MM.1S (cell line): ENCODE results near the gene ZBTB39.

Experiments used
- DNase-seq: peaks from one replicate; pipeline ENCODE4 v3.0.0-alpha.2; 2015
- H2AFZ ChIP-seq: fragments of 300-600 bp; sonication (generic); 2 replicates; pipeline ENCODE4 v1.6.0; 2016; ENCODE audit warnings: antibody characterized with exemption, low read length
- H3F3A ChIP-seq: fragments of 300-600 bp; sonication (generic); 2 replicates; pipeline ENCODE4 v1.6.1; 2016; ENCODE audit warnings: mild to moderate bottlenecking, antibody characterized with exemption, low read length, moderate library complexity, mixed read lengths; ENCODE audit not compliant: insufficient read depth
- H3K27ac ChIP-seq: fragments of 300-600 bp; sonication (generic); 2 replicates; pipeline ENCODE4 v1.5.1; 2016; ENCODE audit warnings: mild to moderate bottlenecking, low read length
- H3K27me3 ChIP-seq: fragments of 300-600 bp; sonication (generic); replicated peaks from 2 replicates; pipeline ENCODE4 v1.6.0; 2016; ENCODE audit warnings: low read length; ENCODE audit not compliant: insufficient read depth
- H3K36me3 ChIP-seq: fragments of 300-600 bp; sonication (generic); replicated peaks from 2 replicates; pipeline ENCODE4 v1.6.1; 2016; ENCODE audit warnings: mild to moderate bottlenecking, low read length, mixed read lengths; ENCODE audit not compliant: insufficient read depth
- H3K4me1 ChIP-seq: fragments of 300-600 bp; sonication (generic); 2 replicates; pipeline ENCODE4 v1.6.1; 2016; ENCODE audit warnings: low read length, mixed read lengths
- H3K4me2 ChIP-seq: fragments of 300-600 bp; sonication (generic); 2 replicates; pipeline ENCODE4 v1.6.0; 2016; ENCODE audit warnings: low read depth, low read length
- H3K4me3 ChIP-seq: fragments of 300-600 bp; sonication (generic); 2 replicates; pipeline ENCODE4 v1.5.1; 2016; ENCODE audit warnings: low read length, mixed read lengths
- H3K79me2 ChIP-seq: fragments of 300-600 bp; sonication (generic); 2 replicates; pipeline ENCODE4 v1.6.1; 2016; ENCODE audit warnings: mixed run types, low read length, mixed read lengths
- H3K9ac ChIP-seq: fragments of 300-600 bp; sonication (generic); 2 replicates; pipeline ENCODE4 v1.6.1; 2016; ENCODE audit warnings: low read length, mixed read lengths
- H3K9me2 ChIP-seq: fragments of 300-600 bp; sonication (generic); replicated peaks from 2 replicates; pipeline ENCODE4 v1.6.1; 2016; ENCODE audit warnings: mild to moderate bottlenecking, low read length, mixed read lengths; ENCODE audit not compliant: insufficient read depth
- H3K9me3 ChIP-seq: fragments of 300-600 bp; sonication (generic); replicated peaks from 2 replicates; pipeline ENCODE4 v1.6.1; 2016; ENCODE audit warnings: mild to moderate bottlenecking, low read length, mixed read lengths; ENCODE audit not compliant: insufficient read depth
- H4K20me1 ChIP-seq: fragments of 300-600 bp; sonication (generic); 2 replicates; pipeline ENCODE4 v1.6.1; 2016; ENCODE audit warnings: mild to moderate bottlenecking, low read length, moderate library complexity, mixed read lengths; ENCODE audit not compliant: insufficient read depth
- CTCF ChIP-seq: fragments of 300-600 bp; sonication (generic); IDR thresholded peaks from 2 replicates; pipeline ENCODE4 v1.5.1; 2016; ENCODE audit warnings: antibody characterized with exemption, low read length, mixed read lengths
- EZH2 ChIP-seq: fragments of 300-600 bp; sonication (generic); optimal IDR thresholded peaks from 2 replicates; pipeline ENCODE3; 2017; ENCODE audit warnings: low read depth, mild to moderate bottlenecking, antibody characterized with exemption, low read length, mixed read lengths
- EZH2phosphoT487 ChIP-seq: fragments of 300-600 bp; sonication (generic); IDR thresholded peaks from 2 replicates; pipeline ENCODE4 v1.6.1; 2018; ENCODE audit warnings: antibody characterized with exemption, low read length

Gene ZBTB39

GRCh38 chr12:56953314-56953713, 53.0 kb downstream of the ZBTB39 start:
- Histone ChIP-seq H3K27me3 (no peaks in the 10 kb centered on the region), H3K4me3 (no peak overlapping the region), H3K9me2 (no peaks in the 10 kb centered on the region), H3K27ac (no peak overlapping the region), H2AFZ (no peak overlapping the region), H3K36me3 (no peaks in the 10 kb centered on the region), H3K4me1 (no peaks in the 10 kb centered on the region), H3F3A (no peaks in the 10 kb centered on the region), H3K4me2 (no peak overlapping the region), H3K79me2 (no peaks in the 10 kb centered on the region), H3K9ac (no peak overlapping the region), H3K9me3 (no peaks in the 10 kb centered on the region), H4K20me1 (no peaks in the 10 kb centered on the region)
- no peak for TF ChIP-seq EZH2phosphoT487
- TF ChIP-seq CTCF = no peak
- no peak for TF ChIP-seq EZH2
- DNase-seq = no peak

- Histone ChIP-seq H3K27ac (no peak overlapping the region), H3F3A (no peaks in the 10 kb centered on the region), H3K79me2 (no peaks in the 10 kb centered on the region), H3K9ac (no peak overlapping the region), H4K20me1 (no peaks in the 10 kb centered on the region), H3K9me2 (no peaks in the 10 kb centered on the region), H3K36me3 (no peaks in the 10 kb centered on the region), H2AFZ (no peak overlapping the region), H3K27me3 (no peaks in the 10 kb centered on the region), H3K4me1 (no peaks in the 10 kb centered on the region), H3K4me2 (no peak overlapping the region), H3K4me3 (no peak overlapping the region), H3K9me3 (no peaks in the 10 kb centered on the region)
- TF ChIP-seq CTCF (no peak), EZH2 (no peak), EZH2phosphoT487 (no peak)
- DNase-seq = no peak
Observed at GRCh38 chr12:56951582-56952339, 54.6 kb downstream of the ZBTB39 start.

- no peak overlapping the region for H3K4me2 ChIP-seq
- no peaks in the 10 kb centered on the region for H3K9me3 ChIP-seq
- no peaks in the 10 kb centered on the region for H3K4me1 ChIP-seq
- H4K20me1 ChIP-seq = no peaks in the 10 kb centered on the region
- no peaks in the 10 kb centered on the region for H3K27me3 ChIP-seq
- no peaks in the 10 kb centered on the region for H3K36me3 ChIP-seq
- H3F3A ChIP-seq = no peaks in the 10 kb centered on the region
- H3K79me2 ChIP-seq = no peaks in the 10 kb centered on the region
- no peak overlapping the region for H3K4me3 ChIP-seq
- H2AFZ ChIP-seq = no peak overlapping the region
- DNase-seq = no peak
- H3K27ac ChIP-seq = no peak overlapping the region
- no peak for TF ChIP-seq CTCF
- no peak for TF ChIP-seq EZH2
- TF ChIP-seq EZH2phosphoT487 = no peak
- no peak overlapping the region for H3K9ac ChIP-seq
- H3K9me2 ChIP-seq = no peaks in the 10 kb centered on the region
Observed at GRCh38 chr12:56948881-56949280, 57.5 kb downstream of the ZBTB39 start.
